ENCODE results near the gene SIGLEC14. TPM values are rescaled to one million over a fixed set of nuclear protein-coding genes. Genes with fewer than 3 reads are reported as not detected.

SIGLEC14 gene
- total RNA-seq, 1 experiment from 2014 or later: not detected

DNA sequence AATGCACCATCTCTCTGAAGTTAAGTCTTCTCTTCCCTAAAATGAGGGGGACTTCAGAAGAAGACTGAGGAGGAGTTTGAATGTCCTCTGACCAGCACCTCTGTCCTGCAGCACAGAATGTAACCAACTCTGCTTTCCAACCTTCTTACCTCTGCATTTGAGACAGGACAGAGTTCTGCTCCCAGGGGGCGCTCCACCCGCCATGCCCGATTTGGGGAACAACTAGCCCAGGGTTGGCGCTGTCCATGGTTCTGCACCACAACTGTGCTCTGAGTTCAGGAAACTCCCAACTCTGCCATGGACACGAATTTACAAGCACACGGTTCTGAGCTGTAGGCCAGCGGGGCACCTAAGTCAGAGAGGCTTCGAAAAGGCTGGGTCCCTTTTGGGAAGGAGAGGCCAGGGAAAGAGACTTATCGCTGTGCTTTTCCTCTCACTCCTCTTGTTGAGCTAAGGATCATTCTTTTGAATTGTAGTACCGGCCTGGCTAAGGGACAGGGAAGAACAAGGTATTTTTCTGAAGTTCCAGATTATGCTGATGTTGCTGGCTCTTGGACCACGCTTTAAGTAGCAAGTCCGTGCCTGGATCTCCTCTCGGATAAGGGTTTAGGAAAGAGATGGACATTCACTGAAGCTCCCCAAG is 38.6 kb downstream of the SIGLEC14 start:
- Histone ChIP-seq H3K4me3 (ENCODE audit: low read depth in 2 of 2, low read length in 2 of 2) (no peak overlapping the region), H3K4me1 (ENCODE audit: control insufficient read depth, insufficient read depth, low read length) (no peaks in the 10 kb centered on the region), H3K36me3 (ENCODE audit: control insufficient read depth, insufficient read depth, low read length) (no peaks in the 10 kb centered on the region), H3K27ac (ENCODE audit: low read length) (no peak overlapping the region), H3K27me3 (ENCODE audit: control insufficient read depth, insufficient read depth, low read length) (peaks cover 2% of the 10 kb centered on the region; the same call in 1 of the 2 replicates), H3K9me3 (ENCODE audit: control insufficient read depth, insufficient read depth, low read depth, low read length) (no peaks in the 10 kb centered on the region)
- in situ Hi-C loops (cut with HindIII; ENCODE audit: low pct_unique_long_range_greater_than_20kb, low sequenced_read_pairs): no loop called here
- intact Hi-C loops (cut with micrococcal nuclease; ENCODE audit: unreplicated experiment): no loop called here
- TF ChIP-seq SIN3A (IDR thresholded peaks at IDR 0.05; ENCODE audit: borderline replicate concordance, insufficient read depth, low read depth, low read length) (no peak), POLR2AphosphoS5 (IDR thresholded peaks at IDR 0.05; ENCODE audit: low read depth, low read length) (no peak), TCF7L2 (IDR thresholded peaks at IDR 0.05; ENCODE audit: low read depth, low read length) (no peak)
- TF ChIP-seq, protein P1, sequence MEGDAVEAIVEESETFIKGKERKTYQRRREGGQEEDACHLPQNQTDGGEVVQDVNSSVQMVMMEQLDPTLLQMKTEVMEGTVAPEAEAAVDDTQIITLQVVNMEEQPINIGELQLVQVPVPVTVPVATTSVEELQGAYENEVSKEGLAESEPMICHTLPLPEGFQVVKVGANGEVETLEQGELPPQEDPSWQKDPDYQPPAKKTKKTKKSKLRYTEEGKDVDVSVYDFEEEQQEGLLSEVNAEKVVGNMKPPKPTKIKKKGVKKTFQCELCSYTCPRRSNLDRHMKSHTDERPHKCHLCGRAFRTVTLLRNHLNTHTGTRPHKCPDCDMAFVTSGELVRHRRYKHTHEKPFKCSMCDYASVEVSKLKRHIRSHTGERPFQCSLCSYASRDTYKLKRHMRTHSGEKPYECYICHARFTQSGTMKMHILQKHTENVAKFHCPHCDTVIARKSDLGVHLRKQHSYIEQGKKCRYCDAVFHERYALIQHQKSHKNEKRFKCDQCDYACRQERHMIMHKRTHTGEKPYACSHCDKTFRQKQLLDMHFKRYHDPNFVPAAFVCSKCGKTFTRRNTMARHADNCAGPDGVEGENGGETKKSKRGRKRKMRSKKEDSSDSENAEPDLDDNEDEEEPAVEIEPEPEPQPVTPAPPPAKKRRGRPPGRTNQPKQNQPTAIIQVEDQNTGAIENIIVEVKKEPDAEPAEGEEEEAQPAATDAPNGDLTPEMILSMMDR (IDR thresholded peaks at IDR 0.05): peak; percentile 61
- TF ChIP-seq, protein P2, sequence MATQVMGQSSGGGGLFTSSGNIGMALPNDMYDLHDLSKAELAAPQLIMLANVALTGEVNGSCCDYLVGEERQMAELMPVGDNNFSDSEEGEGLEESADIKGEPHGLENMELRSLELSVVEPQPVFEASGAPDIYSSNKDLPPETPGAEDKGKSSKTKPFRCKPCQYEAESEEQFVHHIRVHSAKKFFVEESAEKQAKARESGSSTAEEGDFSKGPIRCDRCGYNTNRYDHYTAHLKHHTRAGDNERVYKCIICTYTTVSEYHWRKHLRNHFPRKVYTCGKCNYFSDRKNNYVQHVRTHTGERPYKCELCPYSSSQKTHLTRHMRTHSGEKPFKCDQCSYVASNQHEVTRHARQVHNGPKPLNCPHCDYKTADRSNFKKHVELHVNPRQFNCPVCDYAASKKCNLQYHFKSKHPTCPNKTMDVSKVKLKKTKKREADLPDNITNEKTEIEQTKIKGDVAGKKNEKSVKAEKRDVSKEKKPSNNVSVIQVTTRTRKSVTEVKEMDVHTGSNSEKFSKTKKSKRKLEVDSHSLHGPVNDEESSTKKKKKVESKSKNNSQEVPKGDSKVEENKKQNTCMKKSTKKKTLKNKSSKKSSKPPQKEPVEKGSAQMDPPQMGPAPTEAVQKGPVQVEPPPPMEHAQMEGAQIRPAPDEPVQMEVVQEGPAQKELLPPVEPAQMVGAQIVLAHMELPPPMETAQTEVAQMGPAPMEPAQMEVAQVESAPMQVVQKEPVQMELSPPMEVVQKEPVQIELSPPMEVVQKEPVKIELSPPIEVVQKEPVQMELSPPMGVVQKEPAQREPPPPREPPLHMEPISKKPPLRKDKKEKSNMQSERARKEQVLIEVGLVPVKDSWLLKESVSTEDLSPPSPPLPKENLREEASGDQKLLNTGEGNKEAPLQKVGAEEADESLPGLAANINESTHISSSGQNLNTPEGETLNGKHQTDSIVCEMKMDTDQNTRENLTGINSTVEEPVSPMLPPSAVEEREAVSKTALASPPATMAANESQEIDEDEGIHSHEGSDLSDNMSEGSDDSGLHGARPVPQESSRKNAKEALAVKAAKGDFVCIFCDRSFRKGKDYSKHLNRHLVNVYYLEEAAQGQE (IDR thresholded peaks at IDR 0.05; ENCODE audit: insufficient read depth in 1 of 2, low read depth in 2 of 2, low read length in 1 of 2): peak; percentile 94 to 96
- DNase-seq (ENCODE audit: low read depth, low spot score): no peak
- ATAC-seq: no peak
- CTCF ChIA-PET: interaction anchor here (0.6 kb wide), 1 partner anchor 51 kb away, joined by 6 read pairs; no protein-coding TSS in a partner anchor
- POLR2A ChIA-PET: no interaction called here
- no TSS peak for BruUV-seq (replicated peaks)

DNA sequence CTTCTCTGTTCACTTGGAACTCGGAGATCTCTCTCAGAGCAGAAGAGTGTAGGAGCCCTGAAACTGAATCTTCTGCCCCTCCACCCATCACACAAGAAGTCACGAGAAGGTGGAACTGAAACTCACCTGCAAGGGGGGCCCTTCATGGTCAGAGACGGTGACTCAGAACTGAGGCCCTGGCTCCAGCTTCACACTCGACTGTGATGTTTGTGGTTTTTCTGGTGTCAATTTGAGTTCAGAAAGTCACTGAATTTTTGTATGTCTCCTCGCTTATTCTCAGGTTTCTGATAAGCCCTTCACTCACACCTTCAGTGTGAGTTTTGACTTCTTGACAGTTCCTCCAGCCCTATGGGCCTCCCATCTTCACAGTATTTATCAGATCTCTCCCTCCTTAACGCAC is 39.5 kb downstream of the SIGLEC14 start:
- no TSS peak for BruUV-seq (replicated peaks)
- Histone ChIP-seq H3K27ac (ENCODE audit: low read length) (no peak overlapping the region), H3K4me3 (ENCODE audit: low read depth in 2 of 2, low read length in 2 of 2) (no peak overlapping the region), H3K36me3 (ENCODE audit: control insufficient read depth, insufficient read depth, low read length) (no peaks in the 10 kb centered on the region), H3K9me3 (ENCODE audit: control insufficient read depth, insufficient read depth, low read depth, low read length) (no peaks in the 10 kb centered on the region), H3K4me1 (ENCODE audit: control insufficient read depth, insufficient read depth, low read length) (no peaks in the 10 kb centered on the region), H3K27me3 (ENCODE audit: control insufficient read depth, insufficient read depth, low read length) (0 out of 2 replicates have a peak, but pooled peaks cover 2% of the 10 kb centered on the region)
- intact Hi-C loops (cut with micrococcal nuclease; ENCODE audit: unreplicated experiment): no loop called here
- CTCF ChIA-PET: no interaction called here
- in situ Hi-C loops (cut with HindIII; ENCODE audit: low pct_unique_long_range_greater_than_20kb, low sequenced_read_pairs): no loop called here
- ATAC-seq (no peak), DNase-seq (ENCODE audit: low read depth, low spot score) (no peak)
- POLR2A ChIA-PET: no interaction called here
- TF ChIP-seq TCF7L2 (IDR thresholded peaks at IDR 0.05; ENCODE audit: low read depth, low read length) (no peak), SIN3A (IDR thresholded peaks at IDR 0.05; ENCODE audit: borderline replicate concordance, insufficient read depth, low read depth, low read length) (no peak), POLR2AphosphoS5 (IDR thresholded peaks at IDR 0.05; ENCODE audit: low read depth, low read length) (no peak)
- TF ChIP-seq, protein P2 (IDR thresholded peaks at IDR 0.05; ENCODE audit: insufficient read depth in 1 of 2, low read depth in 2 of 2, low read length in 1 of 2): no peak
- TF ChIP-seq, protein P1 (IDR thresholded peaks at IDR 0.05): no peak
